ENCODE measurements around the gene SUMF1.
A peak's percentile ranks its signal among the peaks of the same experiment; 100 is the strongest.
"Not testable (repeated sequence)": the region's sequence is repeated elsewhere in the genome, so short reads cannot be mapped to it uniquely, and the experiment has no call there.

SUMF1 gene

DNA sequence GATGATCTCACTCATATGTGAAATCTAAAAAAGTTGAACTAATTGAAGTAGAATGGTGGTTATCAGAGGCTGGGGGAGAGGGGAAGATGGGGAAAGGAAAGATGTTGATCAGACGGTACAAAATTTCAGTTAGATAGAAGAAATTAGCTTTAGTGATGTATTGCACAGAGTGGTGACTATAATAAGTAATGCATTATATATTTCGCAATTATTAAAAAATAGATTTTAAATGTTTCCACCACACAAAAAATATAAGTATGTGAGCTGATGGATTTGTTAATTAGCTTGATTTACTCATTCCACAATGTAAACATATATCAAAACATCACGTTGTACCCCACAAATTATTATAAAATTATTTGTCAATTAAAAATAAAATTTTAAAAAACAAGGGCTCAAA, 8.1 kb downstream of the SUMF1 start:
- DNase-seq = no peak

DNA sequence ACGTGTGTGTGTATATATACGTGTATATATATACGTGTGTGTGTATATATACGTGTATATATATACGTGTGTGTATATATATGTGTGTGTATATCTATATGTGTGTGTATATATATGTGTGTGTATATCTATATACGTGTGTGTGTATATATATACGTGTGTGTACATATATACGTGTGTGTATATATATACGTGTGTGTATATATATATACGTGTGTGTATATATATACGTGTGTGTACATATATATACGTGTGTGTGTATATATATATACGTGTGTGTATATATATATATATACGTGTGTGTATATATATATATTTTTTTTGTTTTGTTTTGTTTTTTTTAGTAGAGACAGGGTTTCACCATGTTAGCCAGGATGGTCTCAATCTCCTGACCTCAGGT, 10.3 kb downstream of the SUMF1 start:
- DNase-seq = not testable (repeated sequence)

DNA sequence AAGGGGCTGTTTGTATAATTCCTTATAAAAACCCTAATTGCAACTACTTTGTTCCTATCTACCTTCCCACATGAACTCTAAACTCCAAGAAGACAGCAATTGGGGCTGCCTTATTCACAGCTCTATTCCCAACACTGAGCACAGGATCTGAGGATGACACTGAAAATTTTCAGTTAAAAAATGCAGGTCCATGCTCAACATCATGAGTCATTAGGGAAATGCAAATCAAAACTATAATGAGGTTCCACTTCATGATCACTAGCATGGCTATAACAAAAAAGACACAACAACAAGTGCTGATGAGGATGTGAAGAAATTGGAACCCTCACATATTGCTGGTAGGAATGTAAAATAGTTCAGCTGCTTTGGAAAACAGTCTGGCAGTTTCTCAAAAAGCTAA, 12.9 kb downstream of the SUMF1 start:
- no peak for DNase-seq

DNA sequence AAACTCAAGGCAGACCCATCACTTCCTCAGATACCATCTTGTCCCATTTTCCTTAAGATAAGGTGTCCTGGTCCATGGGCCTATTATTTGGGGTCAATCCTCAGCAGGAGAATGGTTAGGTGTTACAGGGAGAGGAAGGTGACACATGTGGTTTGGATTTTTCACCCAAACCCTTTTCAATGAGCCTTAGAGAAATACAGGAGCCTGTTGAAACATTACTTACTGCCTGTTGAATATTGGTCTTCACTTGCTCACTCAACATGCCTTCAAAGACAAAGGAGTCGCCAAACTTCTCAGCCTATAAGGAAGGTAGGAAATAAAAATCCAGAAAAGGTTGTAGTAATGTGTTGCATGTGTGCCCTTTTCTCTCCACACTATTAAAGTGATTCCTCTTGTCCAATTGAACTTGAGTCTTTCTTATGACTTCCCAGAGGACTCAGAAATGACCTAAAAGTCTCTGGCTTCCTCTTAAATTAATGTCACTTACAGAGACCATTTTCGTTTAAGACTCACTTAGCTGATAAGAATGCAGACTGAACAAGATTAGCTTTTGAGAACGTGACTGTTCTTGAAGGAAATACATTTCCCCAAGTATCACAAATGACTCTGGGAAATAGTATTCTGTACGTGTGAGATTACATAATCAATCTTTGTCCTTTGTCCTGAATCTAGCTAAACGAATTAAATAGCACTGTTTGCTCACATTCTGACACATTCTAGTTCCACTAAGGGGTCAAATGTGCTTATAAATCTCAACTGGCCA, 17.8 kb downstream of the SUMF1 start:
- no peak for DNase-seq

GRCh38 chr3:4448187-4448586, 18.9 kb downstream of the SUMF1 start:
- no peak for DNase-seq

DNA sequence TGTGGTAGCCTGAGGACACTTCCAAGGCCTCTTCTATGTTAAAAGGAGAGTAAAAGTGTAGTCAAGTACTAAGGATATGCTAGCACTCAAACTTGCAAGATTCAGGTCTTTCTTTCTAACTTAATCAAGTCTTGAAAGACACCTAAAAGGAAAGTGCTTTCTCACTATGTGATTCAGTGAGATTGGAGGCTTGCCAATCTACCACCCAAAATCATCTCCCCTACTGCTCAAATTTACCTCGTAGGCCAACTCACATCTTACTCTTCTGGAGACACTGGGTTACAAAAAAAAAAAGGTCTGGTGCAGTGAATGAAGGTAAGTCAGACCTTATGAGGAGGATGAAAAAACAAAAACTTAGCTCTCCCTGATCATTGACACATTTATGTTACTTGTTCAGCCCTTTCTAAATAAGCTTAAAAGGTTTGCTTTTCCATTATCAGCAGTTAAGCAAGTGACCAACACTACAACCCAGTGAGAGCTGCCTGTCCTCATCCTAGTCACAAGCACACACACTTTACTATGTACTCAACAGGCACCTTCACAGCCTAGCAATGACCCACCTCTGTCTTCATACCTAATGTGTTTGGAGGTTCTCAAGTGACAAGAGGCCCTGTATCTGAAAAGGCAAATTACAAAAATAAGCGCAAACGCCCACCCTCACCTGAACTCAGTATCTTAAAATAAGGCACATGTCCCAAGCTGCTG, 19.6 kb downstream of the SUMF1 start:
- DNase-seq = no peak

DNA sequence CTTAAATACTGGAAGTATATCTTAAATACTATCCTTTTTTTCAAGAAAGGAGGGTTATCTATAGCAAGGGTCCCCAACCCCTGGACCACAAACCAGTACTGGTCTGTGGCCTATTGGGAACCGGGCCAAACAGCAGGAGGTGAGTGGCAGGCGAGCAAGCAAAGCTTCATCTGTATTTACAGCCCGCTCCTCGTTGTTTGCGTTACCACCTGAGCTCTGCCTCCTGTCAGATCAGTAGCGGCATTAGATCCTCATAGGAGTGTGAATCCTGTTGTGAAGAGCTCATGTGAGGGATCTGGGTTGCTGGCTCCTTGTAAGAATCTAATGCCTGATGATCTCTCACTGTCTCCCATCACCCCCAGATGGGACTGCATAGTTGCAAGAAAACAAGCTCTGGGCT, 26.1 kb downstream of the SUMF1 start:
- no peak for DNase-seq

- no peak for DNase-seq
Measured at GRCh38 chr3:4438296-4438695, 28.8 kb downstream of the SUMF1 start.

DNA sequence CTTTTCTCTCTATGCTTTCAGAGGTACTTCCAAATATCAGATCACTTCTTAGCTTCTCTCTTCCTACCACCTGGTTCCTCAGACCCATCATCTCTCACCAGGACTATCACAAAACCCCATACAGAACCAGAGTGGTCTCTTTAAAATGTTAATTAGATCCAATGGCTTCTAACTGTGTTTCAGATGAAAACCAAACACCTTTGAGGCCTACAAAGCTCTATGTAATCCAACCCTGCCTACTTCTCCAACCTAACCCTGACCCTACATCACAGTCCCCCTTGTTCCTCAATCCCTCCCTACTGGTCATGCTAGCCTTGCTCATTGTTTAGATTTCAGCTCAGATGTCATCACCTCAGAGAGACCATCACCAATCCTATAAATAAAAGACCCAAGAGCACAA, 34.8 kb downstream of the SUMF1 start:
- DNase-seq = no peak

DNA sequence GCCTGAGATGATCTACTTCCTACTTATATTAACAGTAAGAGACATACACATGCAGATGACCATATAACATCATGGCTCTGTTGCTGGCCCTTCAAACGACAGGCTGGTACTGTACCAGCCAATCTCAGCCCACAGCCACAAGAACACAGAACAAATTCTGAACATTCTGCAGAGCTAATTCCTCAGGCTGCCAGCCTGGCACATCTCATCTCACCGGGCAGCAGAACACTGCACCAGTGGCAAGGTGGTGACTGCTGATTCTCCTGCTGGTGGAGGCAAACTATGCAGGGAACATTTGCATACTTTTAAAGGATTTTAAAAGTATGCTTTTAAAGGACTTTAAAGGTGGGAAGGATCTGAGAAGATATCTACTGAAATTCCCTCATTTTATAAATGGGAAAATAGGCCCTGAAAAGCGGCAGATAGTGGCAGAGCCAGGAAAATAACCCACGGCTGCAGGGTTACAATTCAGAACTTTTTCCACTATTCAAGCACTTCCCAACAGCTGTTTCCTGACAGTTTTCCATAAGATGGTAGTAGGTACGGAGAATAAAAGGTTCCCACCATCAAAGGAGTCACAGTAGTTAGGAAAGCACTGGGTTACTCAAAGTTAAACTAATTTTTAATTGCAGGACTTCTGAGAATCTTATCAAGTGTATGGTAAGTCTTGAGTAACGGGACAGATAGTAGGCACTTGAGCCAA, 37.3 kb downstream of the SUMF1 start:
- no peak for DNase-seq

GRCh38 chr3:4426782-4427344, 40.2 kb downstream of the SUMF1 start:
- no peak for DNase-seq

DNA sequence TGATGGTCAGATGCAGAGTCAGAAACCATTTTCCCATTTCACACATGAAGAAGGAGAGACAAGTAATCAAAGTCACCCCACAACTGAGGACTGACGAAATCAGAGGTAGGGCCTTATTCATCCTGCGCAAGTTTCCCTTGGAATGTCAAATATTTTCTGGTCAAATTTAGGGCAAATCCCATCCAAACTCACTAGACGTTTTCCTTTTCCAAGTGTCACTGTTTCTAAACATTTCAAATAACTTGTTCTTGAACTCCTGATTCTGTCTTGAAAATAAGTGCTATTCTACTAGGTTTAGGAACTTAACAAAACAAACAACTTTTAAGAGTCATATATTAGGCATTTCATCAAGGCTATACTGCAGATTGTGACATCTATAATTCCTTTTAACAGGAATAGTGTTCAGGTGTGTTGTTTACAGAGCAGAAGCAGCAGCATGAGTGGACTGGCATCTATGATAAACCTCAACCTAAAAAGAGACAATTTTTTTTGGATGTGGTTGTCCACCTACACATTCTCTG, 40.7 kb downstream of the SUMF1 start:
- no peak for DNase-seq

DNA sequence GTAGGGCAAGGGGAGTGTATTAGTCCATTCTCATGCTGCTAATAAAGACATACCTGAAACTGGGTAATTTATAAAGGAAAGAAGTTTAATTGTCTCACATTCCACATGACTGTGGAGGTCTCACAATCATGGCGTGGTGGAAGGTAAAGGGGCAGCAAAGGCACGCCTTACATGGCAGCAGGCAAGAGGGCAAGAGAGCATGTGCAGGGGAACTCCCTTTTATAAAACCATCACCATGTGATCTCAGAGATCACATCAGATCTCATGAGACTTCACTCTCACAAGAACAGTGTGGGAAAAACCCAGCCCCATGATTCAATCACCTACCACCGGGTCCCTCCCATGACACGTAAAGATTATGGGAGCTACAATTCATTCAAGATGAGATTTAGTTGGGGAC, 41.4 kb downstream of the SUMF1 start:
- DNase-seq = peak; percentile 24

DNA sequence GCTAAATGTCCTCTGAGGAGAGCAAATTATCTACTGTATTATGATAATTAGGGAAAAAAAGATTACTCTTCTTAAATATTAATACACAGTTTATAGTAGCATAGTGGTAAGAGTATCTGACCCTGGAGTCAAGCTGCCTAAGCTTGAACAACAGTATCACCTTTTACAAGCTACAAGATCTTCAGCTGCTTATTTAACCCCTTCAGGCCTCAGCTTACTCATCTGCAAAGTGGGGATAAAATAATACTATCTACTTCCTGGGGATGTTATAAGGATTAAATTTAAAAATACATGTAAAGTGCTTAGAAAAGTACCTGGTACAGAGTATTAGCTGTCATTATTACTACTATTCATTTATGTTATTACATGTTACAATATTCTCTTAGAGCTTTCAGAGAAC, 42.0 kb downstream of the SUMF1 start:
- DNase-seq = no peak

GRCh38 chr3:4421121-4421520, 45.9 kb downstream of the SUMF1 start:
- peak; percentile 15 for DNase-seq

DNA sequence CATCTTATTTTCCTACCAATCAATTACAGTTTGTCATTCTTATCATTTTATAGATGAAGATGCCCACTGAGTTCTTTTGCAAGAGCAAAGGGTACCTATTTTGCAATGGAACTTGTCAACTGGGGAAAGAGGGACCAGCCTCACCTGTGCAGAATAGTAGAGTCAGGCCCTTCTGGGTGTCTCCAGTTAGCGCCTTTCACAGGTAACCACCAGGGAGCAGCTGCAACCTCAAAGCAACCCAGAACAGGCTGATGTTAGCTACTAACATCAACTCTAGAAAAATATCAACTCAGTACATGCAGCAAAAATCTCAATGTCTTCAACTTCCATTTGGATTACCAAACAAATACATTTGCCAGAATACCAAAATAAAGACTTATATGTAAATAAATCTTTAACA, 47.1 kb downstream of the SUMF1 start:
- DNase-seq = no peak

DNA sequence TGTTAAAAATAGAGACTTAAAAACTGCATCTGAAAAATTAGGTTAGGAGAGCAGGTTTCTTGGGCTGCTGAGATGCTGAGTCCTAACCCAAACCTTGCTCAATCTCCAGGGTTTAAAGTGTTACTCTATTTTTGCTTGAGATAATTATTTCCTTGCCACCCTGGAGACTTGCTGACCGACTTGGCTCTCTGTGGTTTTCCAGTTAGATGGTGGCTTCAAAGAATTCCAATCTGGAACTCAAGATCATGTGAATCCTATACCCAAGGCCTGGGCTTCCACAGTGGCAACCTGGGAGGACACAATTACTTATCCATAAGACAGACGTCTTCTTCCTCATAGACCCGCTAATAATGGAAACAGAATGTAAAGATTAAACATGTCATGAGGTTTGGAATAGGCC, 47.7 kb downstream of the SUMF1 start:
- no peak for DNase-seq

DNA sequence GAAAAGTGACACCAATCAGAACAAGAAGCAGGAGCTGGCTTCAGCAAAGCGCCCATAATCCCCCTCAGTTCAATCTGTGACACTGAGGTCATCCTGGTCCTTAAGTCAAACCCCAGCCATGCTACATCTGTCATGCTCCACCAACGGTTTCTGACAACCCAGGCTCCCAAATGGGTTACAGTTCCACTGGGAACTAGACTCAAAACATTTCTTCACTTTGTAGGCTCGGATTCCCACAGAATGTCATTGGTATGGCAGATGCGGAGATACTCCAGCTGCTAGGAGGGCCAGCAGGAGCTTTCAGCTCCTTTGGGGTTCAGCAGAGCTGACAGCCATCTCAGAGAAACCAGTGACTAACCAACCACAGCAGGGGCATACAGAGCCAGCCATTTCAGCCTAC, 48.9 kb downstream of the SUMF1 start:
- no peak for DNase-seq

- DNase-seq = no peak
Measured at GRCh38 chr3:4417449-4417848, 49.6 kb downstream of the SUMF1 start.

DNA sequence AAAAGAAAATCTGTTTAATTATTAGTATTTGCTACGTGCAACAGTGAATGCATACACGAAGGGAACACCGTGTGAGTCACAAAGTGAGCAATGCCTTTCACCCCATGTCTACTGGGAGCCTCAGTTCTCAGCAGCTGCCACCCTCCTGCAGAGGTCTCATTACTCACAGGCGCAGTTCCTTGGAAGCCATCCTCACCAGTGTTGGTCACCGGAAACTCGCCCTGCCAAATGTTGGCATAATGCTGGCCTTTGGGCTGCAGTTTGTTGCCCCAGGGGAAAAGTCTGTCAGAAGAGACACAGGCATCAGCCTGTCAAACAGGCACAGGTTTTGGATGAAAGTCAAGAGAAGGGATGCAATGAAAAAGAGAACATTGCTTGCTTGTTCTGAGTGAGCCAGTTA, 50.1 kb downstream of the SUMF1 start:
- DNase-seq = no peak

- no peak for DNase-seq
Measured at GRCh38 chr3:4416427-4416945, 50.6 kb downstream of the SUMF1 start.

- DNase-seq = no peak
Measured at GRCh38 chr3:4413467-4413866, 53.6 kb downstream of the SUMF1 start.

DNA sequence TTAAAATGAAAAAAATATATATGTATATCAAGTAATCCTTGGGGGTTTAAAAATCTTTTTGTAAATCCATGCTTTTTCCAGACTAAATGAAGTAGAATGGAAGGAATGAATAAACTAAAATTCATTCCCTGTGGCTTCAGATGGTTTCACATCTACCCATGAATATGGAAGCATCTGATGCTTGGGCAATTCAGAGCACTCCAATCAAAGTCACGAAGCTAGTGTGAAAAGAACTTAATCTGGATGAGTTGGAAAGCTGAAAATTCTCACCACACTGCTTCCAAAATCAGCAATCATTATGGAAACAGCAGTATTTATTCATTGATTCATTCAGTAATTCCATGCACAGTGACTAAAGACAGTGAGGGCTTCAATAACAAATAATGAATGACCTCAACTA, 55.2 kb downstream of the SUMF1 start:
- no peak for DNase-seq
